ENCODE results near the gene ADIG.

DNA sequence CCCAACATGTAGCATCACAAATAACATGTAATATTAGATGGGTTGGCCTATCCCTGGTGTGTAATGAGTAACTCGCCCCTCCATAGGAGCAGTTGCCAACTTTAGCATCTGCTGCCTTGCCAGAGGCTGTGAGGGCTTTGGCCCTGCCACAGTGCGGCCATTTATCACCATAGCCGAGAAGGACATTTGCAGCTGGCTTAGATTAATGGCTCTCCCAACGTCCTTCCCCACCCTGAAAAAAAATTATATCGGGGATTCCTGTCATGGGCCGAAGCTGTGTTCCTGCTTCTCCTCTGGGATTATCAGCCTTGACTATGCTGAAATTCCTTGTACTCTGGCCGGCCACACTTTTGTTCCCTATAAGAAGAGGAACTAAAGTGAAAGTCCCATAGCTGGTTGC is 7.6 kb upstream of the ADIG start:
- TF ChIP-seq EZH2phosphoT487 (IDR thresholded peaks at IDR 0.05; ENCODE audit: insufficient read depth, low read depth) (no peak), EZH2 (IDR thresholded peaks at IDR 0.05; ENCODE audit: insufficient read depth, poor library complexity, severe bottlenecking) (no peak)
